H9 (cell line): ENCODE data around the gene COX6B1. TPM values are rescaled to one million over a fixed set of nuclear protein-coding genes. Genes with fewer than 3 reads are reported as not detected.

Experiments
- DNase-seq: peaks from one replicate; pipeline ENCODE4 v3.0.0-alpha.2; 2017
- H2AFZ ChIP-seq: one replicate; pipeline ENCODE4 v1.6.1; 2013; ENCODE audit warnings: mild to moderate bottlenecking, low read length, control low read depth, moderate library complexity
- H2AK5ac ChIP-seq: 2 replicates; pipeline ENCODE4 v1.6.1; 2013; ENCODE audit warnings: low read length, control low read depth, mixed read lengths; ENCODE audit not compliant: insufficient read length
- H2BK120ac ChIP-seq: one replicate; pipeline ENCODE4 v1.6.1; 2013; ENCODE audit warnings: low read depth, mild to moderate bottlenecking, low read length, control low read depth, inconsistent platforms; ENCODE audit not compliant: poor library complexity, severe bottlenecking
- H2BK12ac ChIP-seq: 2 replicates; pipeline ENCODE4 v1.6.1; 2013; ENCODE audit warnings: low read length, control low read depth, mixed read lengths, low read depth; ENCODE audit not compliant: insufficient read length
- H2BK15ac ChIP-seq: 2 replicates; pipeline ENCODE4 v1.6.1; 2013; ENCODE audit warnings: low read depth, low read length, control low read depth
- H2BK20ac ChIP-seq: one replicate; pipeline ENCODE4 v1.6.1; 2013; ENCODE audit warnings: low read depth, mild to moderate bottlenecking, low read length, control low read depth, inconsistent platforms; ENCODE audit not compliant: poor library complexity, severe bottlenecking
- H2BK5ac ChIP-seq: 2 replicates; pipeline ENCODE4 v1.6.1; 2013; ENCODE audit warnings: low read length, control low read depth, mixed read lengths; ENCODE audit not compliant: insufficient read length
- H3K14ac ChIP-seq: 2 replicates; pipeline ENCODE4 v1.6.1; 2013; ENCODE audit warnings: low read length, control low read depth; ENCODE audit not compliant: insufficient read depth
- H3K18ac ChIP-seq: 2 replicates; pipeline ENCODE4 v1.6.1; 2013; ENCODE audit warnings: low read depth, mild to moderate bottlenecking, mixed read lengths, low read length, control low read depth; ENCODE audit not compliant: insufficient read length
- H3K23ac ChIP-seq: 2 replicates; pipeline ENCODE4 v1.6.1; 2013; ENCODE audit warnings: low read length, control low read depth, mixed read lengths, low read depth; ENCODE audit not compliant: insufficient read length
- H3K23me2 ChIP-seq: 2 replicates; pipeline ENCODE4 v1.6.1; 2013; ENCODE audit warnings: low read depth, mild to moderate bottlenecking, mixed read lengths, low read length, control low read depth; ENCODE audit not compliant: insufficient read length, poor library complexity, severe bottlenecking
- H3K27ac ChIP-seq: 2 replicates; pipeline ENCODE4 v1.5.1; 2013; ENCODE audit warnings: low read length, control low read depth, mixed read lengths, low read depth; ENCODE audit not compliant: insufficient read length
- H3K27me3 ChIP-seq: 2 replicates; pipeline ENCODE4 v1.6.1; 2013; ENCODE audit warnings: low read length, control low read depth, inconsistent platforms; ENCODE audit not compliant: insufficient read depth
- H3K4ac ChIP-seq: 2 replicates; pipeline ENCODE4 v1.6.1; 2013; ENCODE audit warnings: low read depth, mild to moderate bottlenecking, control low read depth, inconsistent platforms, low read length, moderate library complexity
- H3K4me1 ChIP-seq: 2 replicates; pipeline ENCODE4 v1.6.1; 2013; ENCODE audit warnings: low read length, control low read depth, inconsistent platforms; ENCODE audit not compliant: insufficient read depth
- H3K4me2 ChIP-seq: 2 replicates; pipeline ENCODE4 v1.6.1; 2013; ENCODE audit warnings: low read length, control low read depth, mixed read lengths; ENCODE audit not compliant: insufficient read length, insufficient read depth
- H3K56ac ChIP-seq: 2 replicates; pipeline ENCODE4 v1.6.1; 2013; ENCODE audit warnings: low read depth, mild to moderate bottlenecking, mixed read lengths, low read length, control low read depth; ENCODE audit not compliant: insufficient read length
- H3K79me1 ChIP-seq: 2 replicates; pipeline ENCODE4 v1.6.1; 2013; ENCODE audit warnings: low read depth, mild to moderate bottlenecking, moderate library complexity, low read length, control low read depth, inconsistent platforms; ENCODE audit not compliant: insufficient read depth, poor library complexity, severe bottlenecking
- H3K79me2 ChIP-seq: 2 replicates; pipeline ENCODE4 v1.6.1; 2013; ENCODE audit warnings: low read length, control low read depth, inconsistent platforms; ENCODE audit not compliant: insufficient read depth
- H3K9ac ChIP-seq: 2 replicates; pipeline ENCODE4 v1.6.1; 2013; ENCODE audit warnings: low read length, control low read depth, mixed read lengths; ENCODE audit not compliant: insufficient read length; ENCODE audit errors: extremely low read depth
- H3K9me3 ChIP-seq: one replicate; pipeline ENCODE4 v1.6.1; 2013; ENCODE audit warnings: low read depth, low read length, inconsistent platforms; ENCODE audit not compliant: control insufficient read depth
- H3T11ph ChIP-seq: one replicate; pipeline ENCODE4 v1.6.1; 2013; ENCODE audit warnings: mild to moderate bottlenecking, low read length, control low read depth, inconsistent platforms
- H4K20me1 ChIP-seq: one replicate; pipeline ENCODE4 v1.6.1; 2013; ENCODE audit not compliant: control insufficient read depth, insufficient read length, insufficient read depth
- H4K5ac ChIP-seq: 2 replicates; pipeline ENCODE4 v1.6.1; 2013; ENCODE audit warnings: low read depth, mild to moderate bottlenecking, mixed read lengths, low read length, control low read depth; ENCODE audit not compliant: insufficient read length
- H4K8ac ChIP-seq: replicated peaks from 2 replicates; pipeline ENCODE4 v1.6.1; 2013; ENCODE audit warnings: low read length, control low read depth, mixed read lengths, low read depth; ENCODE audit not compliant: insufficient read length
- H4K91ac ChIP-seq: 2 replicates; pipeline ENCODE4 v1.6.1; 2013; ENCODE audit warnings: low read depth, mild to moderate bottlenecking, moderate library complexity, mixed read lengths, low read length, control low read depth; ENCODE audit not compliant: insufficient read length
- H3K27ac Mint-ChIP-seq, 3 experiments: 2 replicates in 2 of 3; 3 replicates in 1 of 3; pipeline ENCODE4 v1.8.0; 2020 to 2021; ENCODE audit warnings: mixed read lengths in 3 of 3, mild to moderate bottlenecking in 1 of 3, moderate library complexity in 1 of 3
- H3K27me3 Mint-ChIP-seq: 2 replicates; pipeline ENCODE4 v1.8.0; 2021; ENCODE audit warnings: low read depth, mild to moderate bottlenecking, moderate library complexity, mixed read lengths
- H3K36me3 Mint-ChIP-seq, 3 experiments: 2 replicates in 2 of 3; 3 replicates in 1 of 3; pipeline ENCODE4 v1.8.0; 2020 to 2021; ENCODE audit warnings: low read depth in 3 of 3, mixed read lengths in 3 of 3; ENCODE audit not compliant: insufficient read depth in 1 of 3
- H3K4me1 Mint-ChIP-seq, 2 experiments: 2 replicates each; pipeline ENCODE4 v1.8.0; 2020; ENCODE audit warnings: mixed read lengths in 2 of 2
- H3K4me3 Mint-ChIP-seq, 2 experiments: 2 replicates in 1 of 2; 3 replicates in 1 of 2; pipeline ENCODE4 v1.8.0; 2020 to 2021; ENCODE audit warnings: mild to moderate bottlenecking in 2 of 2, mixed read lengths in 2 of 2, moderate library complexity in 1 of 2
- H3K9me3 Mint-ChIP-seq, 2 experiments: 2 replicates in 1 of 2; 3 replicates in 1 of 2; pipeline ENCODE4 v1.8.0; 2020; ENCODE audit warnings: mild to moderate bottlenecking in 2 of 2, mixed read lengths in 2 of 2, moderate library complexity in 1 of 2
- CTCF ChIP-seq: fragments of 200-600 bp; sonication (generic); conservative IDR thresholded peaks from 3 replicates; pipeline ENCODE4 v1.8.0; 2021; ENCODE audit warnings: antibody characterized with exemption, mild to moderate bottlenecking
- whole genome bisulfite sequencing: extraction: QIAGEN DNeasy Blood & Tissue Kit; methylation state at CpG from one replicate; pipeline ENCODE4 v1.1.7; 2013; ENCODE audit warnings: missing lambda C conversion rate, low lambda C conversion rate, mixed read lengths; ENCODE audit not compliant: insufficient read length; ENCODE audit errors: extremely low coverage; 5-methylcytosine and 5-hydroxymethylcytosine counted together
- total RNA-seq: library from RNA; stranded (reverse); gene quantifications from 2 replicates; pipeline ENCODE4 v1.2.1, GENCODE V29; 2021

Gene COX6B1
- total RNA-seq, 1 experiment from 2014 or later = 432 TPM

- H3K4me2 ChIP-seq = no peak overlapping the region
- no peak overlapping the region for H3K14ac ChIP-seq
- no peaks in the 10 kb centered on the region for H3K79me1 ChIP-seq
- no peak overlapping the region for H3K4me3 Mint-ChIP-seq
- no peak overlapping the region for H2BK120ac ChIP-seq
- no peaks in the 10 kb centered on the region for H3K79me2 ChIP-seq
- peaks cover 4 to 7% (median 5%) of the 10 kb centered on the region in 3 experiments; a peak in 5 of 7 replicates for H3K36me3 Mint-ChIP-seq
- peaks cover 25% of the 10 kb centered on the region for H3K27me3 Mint-ChIP-seq
- no peaks in the 10 kb centered on the region for H3K27me3 ChIP-seq
- no peak for TF ChIP-seq CTCF
- no peak overlapping the region for H2AK5ac ChIP-seq
- H2BK12ac ChIP-seq = no peak overlapping the region
- no peak overlapping the region for H3K23ac ChIP-seq
- H3K9ac ChIP-seq = no peak overlapping the region
- H3K27ac Mint-ChIP-seq = no peak overlapping the region
- H3K4ac ChIP-seq = no peak overlapping the region
- DNase-seq = no peak
- H4K91ac ChIP-seq = no peak overlapping the region
- no peak overlapping the region for H3T11ph ChIP-seq
- no peak overlapping the region for H2BK5ac ChIP-seq
- H3K18ac ChIP-seq = no peak overlapping the region
- no peak overlapping the region for H4K5ac ChIP-seq
- H2AFZ ChIP-seq = no peak overlapping the region
- no peak overlapping the region for H2BK15ac ChIP-seq
- H3K9me3 ChIP-seq = peaks cover 12% of the 10 kb centered on the region
- H2BK20ac ChIP-seq = no peak overlapping the region
- H3K27ac ChIP-seq = no peak overlapping the region
- no peak overlapping the region for H3K56ac ChIP-seq
- no CpG with 5 or more reads among the region's 3 CpGs for WGBS
- no peaks in the 10 kb centered on the region for H4K20me1 ChIP-seq
- H4K8ac ChIP-seq = no peak overlapping the region
- peaks cover 5% of the 10 kb centered on the region in 2 experiments for H3K4me1 Mint-ChIP-seq
- no peaks in the 10 kb centered on the region for H3K4me1 ChIP-seq
- H3K23me2 ChIP-seq = no peaks in the 10 kb centered on the region
- peaks cover 28 to 36% of the 10 kb centered on the region in 2 experiments for H3K9me3 Mint-ChIP-seq
Measured at GRCh38 chr19:35607661-35608060, 40.5 kb upstream of the COX6B1 start.
